A673 (cell line): ENCODE data around the gene MPPED2. TPM values are rescaled to one million over a fixed set of nuclear protein-coding genes. Genes with fewer than 3 reads are reported as not detected.

Source experiments
- BruUV-seq: library from RNA; stranded (reverse); fragments of 400-500 nt; replicated peaks from 2 replicates; lab custom pipeline; 2021; lab: Mats Ljungman, UMichigan
- CTCF ChIA-PET: fragments of 300-600 bp; sonication (Branson Sonifier 250); formaldehyde crosslinking; loops from one replicate; lab custom pipeline; 2022; ENCODE audit warnings: antibody characterized with exemption; lab: Charles Lee
- POLR2A ChIA-PET: fragments of 300-600 bp; sonication (Branson Sonifier 250); formaldehyde crosslinking; loops from one replicate; lab custom pipeline; 2022; ENCODE audit warnings: antibody characterized with exemption; ENCODE audit not compliant: low non-redundant PET; lab: Charles Lee
- DNase-seq: peaks from one replicate; pipeline ENCODE4 v3.0.0-alpha.2; 2015; ENCODE audit warnings: low spot score
- H3K27ac ChIP-seq: fragments of 200-600 bp; sonication (generic); 2 replicates; pipeline ENCODE4 v1.5.1; 2016; ENCODE audit warnings: mixed run types, low read depth, mild to moderate bottlenecking, mixed read lengths, antibody characterized with exemption, low read length; ENCODE audit not compliant: poor library complexity, severe bottlenecking
- H3K27me3 ChIP-seq: fragments of 200-600 bp; sonication (generic); replicated peaks from 2 replicates; pipeline ENCODE4 v1.6.1; 2017; ENCODE audit warnings: mixed run types, low read depth, mild to moderate bottlenecking, mixed read lengths, antibody characterized with exemption, low read length; ENCODE audit not compliant: insufficient read depth, poor library complexity
- H3K36me3 ChIP-seq: fragments of 200-600 bp; sonication (generic); 2 replicates; pipeline ENCODE4 v1.6.1; 2016; ENCODE audit warnings: mixed run types, mild to moderate bottlenecking, mixed read lengths, antibody characterized with exemption, low read length; ENCODE audit not compliant: insufficient read depth, poor library complexity, severe bottlenecking
- H3K4me1 ChIP-seq: fragments of 200-600 bp; sonication (generic); 2 replicates; pipeline ENCODE4 v1.6.1; 2017; ENCODE audit warnings: mixed run types, mild to moderate bottlenecking, mixed read lengths, antibody characterized with exemption, low read length; ENCODE audit not compliant: insufficient read depth, poor library complexity, severe bottlenecking
- H3K4me3 ChIP-seq: fragments of 200-600 bp; sonication (generic); 2 replicates; pipeline ENCODE4 v1.5.1; 2016; ENCODE audit warnings: low read depth, mixed run types, mild to moderate bottlenecking, mixed read lengths, low read length; ENCODE audit not compliant: poor library complexity, severe bottlenecking
- H3K9me3 ChIP-seq: fragments of 200-600 bp; sonication (generic); 2 replicates; pipeline ENCODE4 v1.6.1; 2016; ENCODE audit warnings: mixed run types, low read depth, mild to moderate bottlenecking, mixed read lengths, antibody characterized with exemption, low read length; ENCODE audit not compliant: poor library complexity, severe bottlenecking
- EZH2 ChIP-seq: fragments of 200-600 bp; sonication (generic); IDR thresholded peaks from 2 replicates; pipeline ENCODE4 v1.6.1; 2017; ENCODE audit warnings: borderline replicate concordance, low read depth, mild to moderate bottlenecking, mixed read lengths, antibody characterized with exemption, low read length; ENCODE audit not compliant: poor library complexity, severe bottlenecking
- intact Hi-C: fragments of 100-400 bp; cut with micrococcal nuclease; formaldehyde crosslinking; loops from one replicate; pipeline ENCODE4 v1.10.0; 2022; ENCODE audit not compliant: unreplicated experiment
- total RNA-seq: library from RNA; stranded (reverse); gene quantifications from 2 replicates; pipeline ENCODE4 v1.2.3, GENCODE V29; 2021
- TF ChIP-seq, protein P1 (sequence below): fragments of 300-800, 200-600 bp; sonication (generic); conservative IDR thresholded peaks from 2 replicates; pipeline ENCODE4 v1.5.1; 2017; ENCODE audit warnings: low read depth, mild to moderate bottlenecking, antibody characterized with exemption, low read length, moderate library complexity, mixed read lengths

The MPPED2 gene
- total RNA-seq, 1 experiment from 2014 or later = 2.0 TPM

DNA sequence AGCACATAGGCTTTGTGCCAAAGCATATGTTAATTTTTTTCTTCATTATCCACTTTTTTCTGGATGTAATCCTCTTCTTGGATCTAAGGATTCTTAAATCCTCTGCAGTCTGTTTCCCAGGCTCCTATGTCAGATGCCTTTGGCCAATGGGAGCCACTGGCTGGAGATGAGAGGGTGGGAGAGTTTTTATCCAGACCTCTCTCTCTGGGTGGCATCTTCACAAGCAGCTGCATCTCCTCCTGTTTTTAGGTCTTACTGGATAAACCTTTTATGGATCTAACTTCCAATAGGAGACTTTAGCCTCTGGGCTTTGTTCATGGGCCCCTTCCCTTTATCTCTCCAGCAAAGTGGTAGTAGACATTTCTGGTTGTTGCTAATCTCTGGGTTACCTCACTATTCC is 22.4 kb upstream of the MPPED2 start:
- Histone ChIP-seq H3K4me3 (no peak overlapping the region), H3K27me3 (peaks cover 5% of the 10 kb centered on the region), H3K27ac (no peak overlapping the region), H3K9me3 (no peaks in the 10 kb centered on the region), H3K4me1 (no peaks in the 10 kb centered on the region), H3K36me3 (no peaks in the 10 kb centered on the region)
- DNase-seq = no peak
- no TSS peak for BruUV-seq
- POLR2A ChIA-PET = interaction anchor here (0.7 kb wide), 1 partner anchor 245 kb away, joined by 6 read pairs; no protein-coding TSS in a partner anchor
- CTCF ChIA-PET = no interaction called here
- TF ChIP-seq, protein P1, sequence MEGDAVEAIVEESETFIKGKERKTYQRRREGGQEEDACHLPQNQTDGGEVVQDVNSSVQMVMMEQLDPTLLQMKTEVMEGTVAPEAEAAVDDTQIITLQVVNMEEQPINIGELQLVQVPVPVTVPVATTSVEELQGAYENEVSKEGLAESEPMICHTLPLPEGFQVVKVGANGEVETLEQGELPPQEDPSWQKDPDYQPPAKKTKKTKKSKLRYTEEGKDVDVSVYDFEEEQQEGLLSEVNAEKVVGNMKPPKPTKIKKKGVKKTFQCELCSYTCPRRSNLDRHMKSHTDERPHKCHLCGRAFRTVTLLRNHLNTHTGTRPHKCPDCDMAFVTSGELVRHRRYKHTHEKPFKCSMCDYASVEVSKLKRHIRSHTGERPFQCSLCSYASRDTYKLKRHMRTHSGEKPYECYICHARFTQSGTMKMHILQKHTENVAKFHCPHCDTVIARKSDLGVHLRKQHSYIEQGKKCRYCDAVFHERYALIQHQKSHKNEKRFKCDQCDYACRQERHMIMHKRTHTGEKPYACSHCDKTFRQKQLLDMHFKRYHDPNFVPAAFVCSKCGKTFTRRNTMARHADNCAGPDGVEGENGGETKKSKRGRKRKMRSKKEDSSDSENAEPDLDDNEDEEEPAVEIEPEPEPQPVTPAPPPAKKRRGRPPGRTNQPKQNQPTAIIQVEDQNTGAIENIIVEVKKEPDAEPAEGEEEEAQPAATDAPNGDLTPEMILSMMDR = no peak
- no peak for TF ChIP-seq EZH2
- intact Hi-C loops = no loop called here

DNA sequence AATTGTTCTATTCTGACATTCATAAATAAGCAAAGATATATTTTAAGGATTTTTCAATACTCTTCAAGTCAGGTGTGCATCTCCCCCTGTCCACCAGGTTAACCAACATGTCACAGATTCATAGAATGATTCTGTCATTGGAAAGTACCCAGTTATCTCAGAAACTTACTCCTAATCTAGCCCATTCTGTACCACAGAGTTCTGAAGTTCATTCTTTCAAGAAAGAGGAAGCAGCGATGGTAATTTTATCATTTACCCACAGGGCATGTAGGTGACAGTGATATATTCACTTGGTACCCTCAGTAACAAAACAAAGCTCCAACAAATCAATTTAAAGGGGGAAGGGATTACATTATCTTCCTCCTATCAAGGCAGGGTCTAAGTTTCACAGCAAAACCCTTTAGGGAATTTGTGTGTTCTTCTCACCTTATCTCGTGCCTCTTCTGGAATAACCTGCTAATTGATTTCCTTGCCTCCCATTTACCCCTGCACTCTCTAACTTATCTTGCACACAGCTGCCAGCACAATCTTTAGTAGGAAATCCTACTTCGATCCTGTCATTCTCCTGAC is 19.0 kb upstream of the MPPED2 start:
- POLR2A ChIA-PET = no interaction called here
- Histone ChIP-seq H3K27ac (no peak overlapping the region), H3K36me3 (no peaks in the 10 kb centered on the region), H3K27me3 (no peaks in the 10 kb centered on the region), H3K4me1 (no peaks in the 10 kb centered on the region), H3K9me3 (peaks cover 4% of the 10 kb centered on the region), H3K4me3 (no peak overlapping the region)
- no peak for DNase-seq
- intact Hi-C loops = no loop called here
- TF ChIP-seq EZH2 = no peak
- TF ChIP-seq, protein P1 = no peak
- CTCF ChIA-PET = no interaction called here
- BruUV-seq = no TSS peak

DNA sequence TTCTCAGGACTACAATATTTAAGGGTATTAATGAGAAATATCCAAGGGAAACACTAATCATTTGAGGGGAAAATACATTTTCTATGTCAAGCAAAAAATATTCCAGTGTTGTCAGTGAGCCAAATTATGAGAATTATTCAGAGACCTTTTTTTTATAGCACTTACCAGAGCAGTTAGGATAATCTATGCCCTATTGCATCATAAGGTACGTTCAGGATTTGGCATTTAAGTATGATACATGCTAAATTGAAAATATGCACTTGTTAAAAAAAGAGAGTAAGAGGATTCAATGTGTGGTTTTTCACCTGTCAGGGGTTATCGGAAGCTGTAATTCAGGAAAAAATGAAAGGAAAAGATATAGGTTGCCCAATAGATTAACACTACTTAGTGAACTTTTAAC is 17.2 kb upstream of the MPPED2 start:
- no peaks in the 10 kb centered on the region for H3K4me1 ChIP-seq
- H3K27ac ChIP-seq = no peak overlapping the region
- H3K9me3 ChIP-seq = peaks cover 4% of the 10 kb centered on the region
- ChIA-PET CTCF (interaction anchor here (0.6 kb wide), 1 partner anchor 1169 kb away, joined by 7 read pairs; no protein-coding TSS in a partner anchor), POLR2A (interaction anchor here (0.6 kb wide), 1 partner anchor 589 kb away, joined by 3 read pairs; no protein-coding TSS in a partner anchor)
- DNase-seq = no peak
- H3K4me3 ChIP-seq = no peak overlapping the region
- no peaks in the 10 kb centered on the region for H3K27me3 ChIP-seq
- no peaks in the 10 kb centered on the region for H3K36me3 ChIP-seq
- intact Hi-C loops = no loop called here
- no TSS peak for BruUV-seq
- TF ChIP-seq EZH2 = no peak
- TF ChIP-seq, protein P1 = no peak
